CD14-positive monocyte (primary cell): ENCODE data around the gene DBX1. TPM values are rescaled to one million over a fixed set of nuclear protein-coding genes. Genes with fewer than 3 reads are reported as not detected.

Source experiments
- DNase-seq, 3 donors: peaks; one replicate each; pipeline ENCODE4 v3.0.0-alpha.2; 2011 to 2022
- H2AFZ ChIP-seq: 2 replicates; pipeline ENCODE4 v1.6.0; 2012; ENCODE audit warnings: mild to moderate bottlenecking, low read depth, low read length, inconsistent platforms; ENCODE audit not compliant: insufficient read depth, poor library complexity, severe bottlenecking
- H3K27ac ChIP-seq, 2 donors: 1 replicate in 1 of 2; 2 replicates in 1 of 2; pipeline ENCODE4 v1.5.1; 2012 to 2013; ENCODE audit warnings: low read length in 2 of 2, control low read depth in 1 of 2, inconsistent platforms in 1 of 2, low read depth in 1 of 2, mild to moderate bottlenecking in 1 of 2
- H3K27me3 ChIP-seq, 2 donors: one replicate each; pipeline versions ENCODE4 v1.6.0 to v1.6.1; 2011 to 2013; ENCODE audit warnings: low read length in 2 of 2; ENCODE audit not compliant: control insufficient read depth in 2 of 2, insufficient read depth in 2 of 2
- H3K36me3 ChIP-seq, 2 donors: replicated peaks in 1 of 2; 1 replicate in 1 of 2; 2 replicates in 1 of 2; pipeline versions ENCODE4 v1.5.1 to v1.6.1; 2012 to 2013; ENCODE audit warnings: low read length in 2 of 2, control low read depth in 1 of 2, inconsistent platforms in 1 of 2, mild to moderate bottlenecking in 1 of 2; ENCODE audit not compliant: insufficient read depth in 2 of 2, control insufficient read depth in 1 of 2
- H3K4me1 ChIP-seq, 2 donors: 1 replicate in 1 of 2; 2 replicates in 1 of 2; pipeline versions ENCODE4 v1.5.1 to v1.6.1; 2012 to 2013; ENCODE audit warnings: low read length in 2 of 2, control low read depth in 1 of 2, inconsistent platforms in 1 of 2, mild to moderate bottlenecking in 1 of 2, moderate library complexity in 1 of 2; ENCODE audit not compliant: insufficient read depth in 2 of 2, control insufficient read depth in 1 of 2
- H3K4me2 ChIP-seq: replicated peaks from 2 replicates; pipeline ENCODE3; 2012; ENCODE audit warnings: low read length, moderate library complexity, mild to moderate bottlenecking; ENCODE audit not compliant: poor library complexity, severe bottlenecking; ENCODE audit errors: extremely low read depth
- H3K4me3 ChIP-seq, 3 experiments: fragments of 200-600 bp in 1 of 3; sonication (generic) in 1 of 3; replicated peaks in 1 of 3; 1 replicate in 2 of 3; 2 replicates in 1 of 3; pipeline ENCODE4 v1.5.1; 2011 to 2013; ENCODE audit warnings: low read length in 3 of 3, mild to moderate bottlenecking in 3 of 3, control low read depth in 2 of 3, low read depth in 2 of 3, inconsistent platforms in 1 of 3, moderate library complexity in 1 of 3
- H3K79me2 ChIP-seq: 2 replicates; pipeline ENCODE4 v1.6.0; 2012; ENCODE audit warnings: mild to moderate bottlenecking, control low read depth, inconsistent platforms, low read length, moderate library complexity; ENCODE audit not compliant: insufficient read depth
- H3K9ac ChIP-seq: 2 replicates; pipeline ENCODE4 v1.6.0; 2017; ENCODE audit warnings: low read length, mild to moderate bottlenecking; ENCODE audit not compliant: insufficient read depth, poor library complexity, severe bottlenecking
- H3K9me3 ChIP-seq, 2 donors: replicated peaks in 1 of 2; 1 replicate in 1 of 2; 2 replicates in 1 of 2; pipeline versions ENCODE4 v1.5.1 to v1.6.1; 2012 to 2013; ENCODE audit warnings: low read length in 2 of 2, control low read depth in 1 of 2; ENCODE audit not compliant: control insufficient read depth in 1 of 2, insufficient read depth in 1 of 2
- H4K20me1 ChIP-seq: 2 replicates; pipeline ENCODE4 v1.6.0; 2012; ENCODE audit warnings: mild to moderate bottlenecking, low read length, control low read depth, moderate library complexity; ENCODE audit not compliant: insufficient read depth
- H3K27ac Mint-ChIP-seq, 7 donors: one replicate each; pipeline ENCODE4 v1.8.0; 2020; ENCODE audit warnings: mild to moderate bottlenecking in 7 of 7, mixed read lengths in 7 of 7, moderate library complexity in 6 of 7, inconsistent platforms in 2 of 7
- H3K27me3 Mint-ChIP-seq, 3 donors: one replicate each; pipeline ENCODE4 v1.8.0; 2021 to 2022; ENCODE audit warnings: low read depth in 3 of 3, mild to moderate bottlenecking in 3 of 3, mixed read lengths in 3 of 3, moderate library complexity in 3 of 3, inconsistent platforms in 1 of 3
- H3K36me3 Mint-ChIP-seq, 2 donors: one replicate each; pipeline ENCODE4 v1.8.0; 2020; ENCODE audit warnings: mixed read lengths in 2 of 2, inconsistent platforms in 1 of 2, mild to moderate bottlenecking in 1 of 2
- H3K4me1 Mint-ChIP-seq: one replicate; pipeline ENCODE4 v1.8.0; 2020; ENCODE audit warnings: mild to moderate bottlenecking, mixed read lengths
- H3K4me3 Mint-ChIP-seq, 2 donors: one replicate each; pipeline ENCODE4 v1.8.0; 2020; ENCODE audit warnings: mild to moderate bottlenecking in 2 of 2, mixed read lengths in 2 of 2, moderate library complexity in 1 of 2
- H3K9me3 Mint-ChIP-seq, 7 donors: one replicate each; pipeline ENCODE4 v1.8.0; 2020 to 2022; ENCODE audit warnings: mixed read lengths in 7 of 7, mild to moderate bottlenecking in 6 of 7, moderate library complexity in 6 of 7, inconsistent platforms in 2 of 7
- WGBS: methylation state at CpG from one replicate; pipeline ENCODE4 v1.1.5; 2013; ENCODE audit warnings: missing lambda C conversion rate; ENCODE audit not compliant: insufficient coverage; 5-methylcytosine and 5-hydroxymethylcytosine counted together
- intact Hi-C, 2 donors: fragments of 100-400 bp; cut with micrococcal nuclease; formaldehyde crosslinking; loops; one replicate each; pipeline versions ENCODE4 v1.15.0 to v1.15.1; 2023
- polyA plus RNA-seq, 3 donors: library from polyadenylated mRNA; depleted of rRNA in 1 of 3; unstranded in 2 of 3; stranded (reverse) in 1 of 3; fragments of 300-500 nt in 2 of 3; fragments of >200 nt in 1 of 3; fragmentation: Illumina TruSeq in 2 of 3; gene quantifications; 1 replicate in 2 of 3; 2 replicates in 1 of 3; pipeline ENCODE4 v1.2.3, GENCODE V29; 2012 to 2021
- TF ChIP-seq, protein P1 (sequence below): fragments of 200-600 bp; IDR thresholded peaks from one replicate; pipeline ENCODE4 v1.8.0; 2022; ENCODE audit warnings: antibody characterized with exemption, mild to moderate bottlenecking

Gene DBX1
- polyA plus RNA-seq, 3 donors = not detected

DNA sequence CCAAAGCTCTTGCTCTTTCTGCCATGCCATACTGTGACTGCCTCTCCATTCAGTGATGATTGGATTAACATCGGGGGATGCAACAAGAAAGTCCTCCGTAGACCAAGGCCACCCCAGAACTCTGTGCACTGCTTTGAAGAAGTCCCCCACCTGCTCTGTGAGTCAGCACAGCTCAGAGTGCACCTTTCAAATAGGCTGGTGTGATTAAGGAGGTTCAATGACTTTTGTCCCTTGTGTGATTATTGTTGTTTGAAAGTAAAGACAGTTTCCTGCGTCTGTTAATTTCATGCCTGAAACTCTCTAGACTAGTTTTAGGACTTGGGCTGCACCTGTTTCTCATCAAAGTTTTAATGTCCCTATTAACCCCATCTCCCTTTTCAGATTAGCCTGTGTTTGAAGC, 33.0 kb upstream of the DBX1 start:
- no peak overlapping the region for H3K27ac ChIP-seq
- intact Hi-C loops = no loop called here
- no peaks in the 10 kb centered on the region for H3K9me3 ChIP-seq
- Mint-ChIP-seq H3K9me3 (peaks cover 0 to 4% (median 0%) of the 10 kb centered on the region in 7 donors), H3K27ac (no peak overlapping the region), H3K36me3 (no peaks in the 10 kb centered on the region), H3K4me1 (no peaks in the 10 kb centered on the region), H3K4me3 (no peak overlapping the region), H3K27me3 (peaks cover 0 to 9% (median 1%) of the 10 kb centered on the region in 3 donors)
- no peaks in the 10 kb centered on the region for H3K36me3 ChIP-seq
- no peak overlapping the region for H3K4me3 ChIP-seq
- 94% methylated on average over 2 of the region's 3 CpGs for WGBS
- H4K20me1 ChIP-seq = no peaks in the 10 kb centered on the region
- no peak for DNase-seq
- no peaks in the 10 kb centered on the region for H3K79me2 ChIP-seq
- H3K9ac ChIP-seq = no peak overlapping the region
- H2AFZ ChIP-seq = no peak overlapping the region
- TF ChIP-seq, protein P1, sequence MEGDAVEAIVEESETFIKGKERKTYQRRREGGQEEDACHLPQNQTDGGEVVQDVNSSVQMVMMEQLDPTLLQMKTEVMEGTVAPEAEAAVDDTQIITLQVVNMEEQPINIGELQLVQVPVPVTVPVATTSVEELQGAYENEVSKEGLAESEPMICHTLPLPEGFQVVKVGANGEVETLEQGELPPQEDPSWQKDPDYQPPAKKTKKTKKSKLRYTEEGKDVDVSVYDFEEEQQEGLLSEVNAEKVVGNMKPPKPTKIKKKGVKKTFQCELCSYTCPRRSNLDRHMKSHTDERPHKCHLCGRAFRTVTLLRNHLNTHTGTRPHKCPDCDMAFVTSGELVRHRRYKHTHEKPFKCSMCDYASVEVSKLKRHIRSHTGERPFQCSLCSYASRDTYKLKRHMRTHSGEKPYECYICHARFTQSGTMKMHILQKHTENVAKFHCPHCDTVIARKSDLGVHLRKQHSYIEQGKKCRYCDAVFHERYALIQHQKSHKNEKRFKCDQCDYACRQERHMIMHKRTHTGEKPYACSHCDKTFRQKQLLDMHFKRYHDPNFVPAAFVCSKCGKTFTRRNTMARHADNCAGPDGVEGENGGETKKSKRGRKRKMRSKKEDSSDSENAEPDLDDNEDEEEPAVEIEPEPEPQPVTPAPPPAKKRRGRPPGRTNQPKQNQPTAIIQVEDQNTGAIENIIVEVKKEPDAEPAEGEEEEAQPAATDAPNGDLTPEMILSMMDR = no peak
- no peaks in the 10 kb centered on the region for H3K27me3 ChIP-seq
- H3K4me1 ChIP-seq = no peaks in the 10 kb centered on the region
- no peak overlapping the region for H3K4me2 ChIP-seq

DNA sequence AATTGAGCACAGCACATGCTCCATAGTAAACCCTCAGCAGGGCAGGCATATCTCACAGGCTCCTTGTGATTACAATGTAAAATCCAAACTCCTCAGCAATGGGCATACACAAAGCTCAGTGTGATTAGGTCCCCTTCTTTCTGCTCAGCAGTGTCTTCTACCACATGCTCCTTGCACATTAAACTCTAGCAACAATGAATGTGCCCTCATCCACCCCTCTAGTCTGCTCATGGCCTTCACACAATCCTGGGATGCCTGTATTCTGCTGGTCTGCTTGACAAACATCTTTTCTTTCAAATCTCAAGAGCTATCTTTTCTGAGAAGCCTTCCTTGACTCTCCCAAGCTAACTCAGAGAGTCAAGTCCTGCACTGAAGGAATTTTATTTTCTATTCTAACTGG, 32.4 kb upstream of the DBX1 start:
- Histone ChIP-seq H3K4me2 (no peak overlapping the region), H3K9ac (no peak overlapping the region), H3K9me3 (no peaks in the 10 kb centered on the region), H4K20me1 (no peaks in the 10 kb centered on the region), H3K27ac (no peak overlapping the region), H3K4me1 (no peaks in the 10 kb centered on the region), H3K4me3 (no peak overlapping the region), H3K79me2 (no peaks in the 10 kb centered on the region), H3K27me3 (no peaks in the 10 kb centered on the region), H3K36me3 (no peaks in the 10 kb centered on the region), H2AFZ (no peak overlapping the region)
- TF ChIP-seq, protein P1 = no peak
- intact Hi-C loops = no loop called here
- Mint-ChIP-seq H3K4me3 (no peak overlapping the region), H3K27me3 (peaks cover 0 to 5% (median 1%) of the 10 kb centered on the region in 3 donors), H3K4me1 (no peaks in the 10 kb centered on the region), H3K36me3 (no peaks in the 10 kb centered on the region), H3K27ac (no peak overlapping the region), H3K9me3 (peaks cover 0 to 4% (median 0%) of the 10 kb centered on the region in 7 donors)
- DNase-seq = no peak
